Measurements from ENCODE around the gene OTULIN. TPM values are rescaled to one million over a fixed set of nuclear protein-coding genes. Genes with fewer than 3 reads are reported as not detected.

OTULIN gene
- total and polyA plus RNA-seq, 2 donors (not counting 1 experiment from before 2014, with no cell fraction given) = 9.8 to 17.8 TPM

DNA sequence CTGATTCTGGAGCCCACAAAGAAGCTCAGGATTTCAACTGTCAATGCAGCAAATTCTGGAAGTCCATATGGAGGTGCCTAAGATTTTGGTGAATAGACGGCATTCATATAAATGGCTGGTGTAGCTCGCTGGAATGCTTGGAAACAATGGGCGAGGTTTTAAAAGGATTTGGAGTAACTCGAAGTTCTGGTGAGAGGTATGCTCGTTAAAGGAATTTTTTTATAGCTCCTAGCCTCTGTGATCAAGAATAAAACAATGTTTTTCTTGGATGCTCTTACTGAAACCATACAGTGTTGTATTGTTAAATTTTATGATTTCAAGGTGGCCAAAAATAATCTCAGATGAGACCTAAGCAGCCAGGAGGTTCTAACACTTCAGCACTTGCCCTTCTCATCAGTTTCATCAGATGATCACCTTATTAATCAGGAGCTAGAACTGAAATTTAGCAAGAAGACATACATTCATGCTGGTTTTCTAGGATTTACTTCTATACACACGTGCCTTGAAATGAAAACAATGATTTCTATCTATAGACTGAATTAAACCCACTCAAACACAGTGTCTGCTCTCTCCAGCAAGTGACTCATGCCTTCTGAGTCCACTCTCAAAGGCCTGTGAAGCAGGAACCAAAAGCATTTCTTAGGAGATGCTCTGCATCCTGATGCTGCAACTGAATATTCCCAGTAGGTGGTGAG is 79.2 kb downstream of the OTULIN start:
- Histone ChIP-seq H3K9me3 (ENCODE audit: control insufficient read depth, insufficient read depth, low read depth, low read length) (no peaks in the 10 kb centered on the region), H3K9ac (ENCODE audit: insufficient read depth, low read length) (no peak overlapping the region), H3K79me2 (ENCODE audit: control insufficient read depth, insufficient read depth, low read length) (no peaks in the 10 kb centered on the region), H3K36me3 (ENCODE audit: control insufficient read depth, insufficient read depth, low read length) (no peaks in the 10 kb centered on the region), H2AFZ (ENCODE audit: low read length) (no peak overlapping the region), H3K4me1 (ENCODE audit: control insufficient read depth, extremely low read depth, insufficient read depth, low read length) (no peaks in the 10 kb centered on the region), H3K4me3 (replicated peaks in 1 of 4; ENCODE audit: control extremely low read depth in 1 of 4, insufficient read depth in 1 of 4, low read depth in 3 of 4, low read length in 4 of 4) (no peak overlapping the region), H3K27ac (ENCODE audit: insufficient read depth, low read length) (no peak overlapping the region), H4K20me1 (ENCODE audit: control insufficient read depth, extremely low read depth, insufficient read depth, low read length) (no peaks in the 10 kb centered on the region), H3K27me3 (ENCODE audit: control insufficient read depth, insufficient read depth, low read length) (no peaks in the 10 kb centered on the region), H3K4me2 (ENCODE audit: extremely low read depth, insufficient read depth, low read length) (no peak overlapping the region)
- peak; percentile 27 to 75 for DNase-seq (ENCODE audit: low read depth in 2 of 2)
- TF ChIP-seq, protein P1, sequence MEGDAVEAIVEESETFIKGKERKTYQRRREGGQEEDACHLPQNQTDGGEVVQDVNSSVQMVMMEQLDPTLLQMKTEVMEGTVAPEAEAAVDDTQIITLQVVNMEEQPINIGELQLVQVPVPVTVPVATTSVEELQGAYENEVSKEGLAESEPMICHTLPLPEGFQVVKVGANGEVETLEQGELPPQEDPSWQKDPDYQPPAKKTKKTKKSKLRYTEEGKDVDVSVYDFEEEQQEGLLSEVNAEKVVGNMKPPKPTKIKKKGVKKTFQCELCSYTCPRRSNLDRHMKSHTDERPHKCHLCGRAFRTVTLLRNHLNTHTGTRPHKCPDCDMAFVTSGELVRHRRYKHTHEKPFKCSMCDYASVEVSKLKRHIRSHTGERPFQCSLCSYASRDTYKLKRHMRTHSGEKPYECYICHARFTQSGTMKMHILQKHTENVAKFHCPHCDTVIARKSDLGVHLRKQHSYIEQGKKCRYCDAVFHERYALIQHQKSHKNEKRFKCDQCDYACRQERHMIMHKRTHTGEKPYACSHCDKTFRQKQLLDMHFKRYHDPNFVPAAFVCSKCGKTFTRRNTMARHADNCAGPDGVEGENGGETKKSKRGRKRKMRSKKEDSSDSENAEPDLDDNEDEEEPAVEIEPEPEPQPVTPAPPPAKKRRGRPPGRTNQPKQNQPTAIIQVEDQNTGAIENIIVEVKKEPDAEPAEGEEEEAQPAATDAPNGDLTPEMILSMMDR (conservative IDR thresholded peaks at IDR 0.05 in 1 of 2, IDR thresholded peaks at IDR 0.05 in 1 of 2; ENCODE audit: low read depth in 1 of 2, low read length in 2 of 2) = no peak
- no peak for TF ChIP-seq EZH2 (IDR thresholded peaks at IDR 0.05; ENCODE audit: low read length, missing control alignments)

DNA sequence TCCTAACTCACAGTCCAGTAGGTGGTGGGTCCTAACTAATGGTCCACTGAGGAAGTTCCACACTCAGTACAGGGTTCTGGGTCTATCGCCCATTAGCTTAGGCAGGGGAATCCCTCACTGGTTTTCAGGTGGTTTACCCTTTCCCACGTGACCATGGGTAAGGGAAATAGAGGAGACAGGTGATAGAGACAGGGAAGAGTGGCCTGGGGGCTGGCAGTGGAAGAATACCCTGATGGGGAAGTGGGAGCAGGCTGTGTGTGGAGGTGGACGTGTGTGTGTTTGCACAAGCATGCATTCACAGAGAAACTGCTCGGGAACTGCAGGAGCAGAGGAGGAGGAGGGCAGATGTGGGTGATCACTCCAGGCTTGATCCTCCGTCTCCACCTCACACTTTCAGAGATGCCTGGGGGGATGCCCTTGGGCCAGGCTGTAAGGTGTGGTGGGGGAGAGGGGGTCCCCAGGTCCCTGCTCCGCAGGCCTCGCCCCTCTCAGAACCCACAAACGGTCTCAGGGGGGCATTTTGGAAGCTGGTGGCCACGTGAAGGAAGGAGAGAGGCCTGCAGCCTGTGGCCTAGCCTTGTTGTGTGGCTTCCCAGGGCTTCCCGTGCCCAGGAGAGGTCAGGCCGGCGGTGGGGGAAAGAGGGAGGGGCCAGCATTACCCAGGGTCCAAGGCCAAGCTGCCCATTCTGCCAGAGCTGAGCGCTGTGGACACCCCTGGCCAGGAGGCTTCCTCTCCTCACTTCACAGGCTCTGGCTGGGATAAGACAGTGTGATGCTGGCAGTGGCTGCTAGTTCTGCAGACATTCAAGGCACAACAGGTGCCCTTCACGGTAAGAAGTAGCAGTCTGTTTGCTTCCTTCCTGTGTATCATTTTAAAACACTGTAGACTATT is 80.0 kb downstream of the OTULIN start:
- DNase-seq (ENCODE audit: low read depth in 2 of 2) = no peak

DNA sequence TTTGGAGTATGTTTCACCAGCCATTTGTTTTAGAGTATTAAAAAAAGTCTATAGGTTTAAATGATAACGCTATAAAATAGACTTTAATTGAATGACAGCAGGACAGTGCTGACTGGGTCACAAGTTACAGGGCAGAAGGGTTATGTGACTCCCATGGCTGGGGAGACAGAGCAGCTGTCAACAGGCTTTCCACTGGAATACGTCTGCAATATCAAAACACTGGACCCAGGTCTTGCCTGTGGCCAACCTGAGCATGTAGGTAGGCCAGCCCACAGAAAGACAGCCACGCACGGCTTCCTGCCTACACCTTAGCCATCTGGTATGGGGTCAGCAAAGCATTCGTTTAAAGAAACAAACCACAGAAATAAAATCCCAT is 80.7 kb downstream of the OTULIN start:
- Histone ChIP-seq H3K9me3 (ENCODE audit: control insufficient read depth, insufficient read depth, low read depth, low read length) (no peaks in the 10 kb centered on the region), H2AFZ (ENCODE audit: low read length) (no peak overlapping the region), H3K9ac (ENCODE audit: insufficient read depth, low read length) (no peak overlapping the region), H3K36me3 (ENCODE audit: control insufficient read depth, insufficient read depth, low read length) (no peaks in the 10 kb centered on the region), H3K27me3 (ENCODE audit: control insufficient read depth, insufficient read depth, low read length) (no peaks in the 10 kb centered on the region), H4K20me1 (ENCODE audit: control insufficient read depth, extremely low read depth, insufficient read depth, low read length) (no peaks in the 10 kb centered on the region), H3K27ac (ENCODE audit: insufficient read depth, low read length) (no peak overlapping the region), H3K4me3 (replicated peaks in 1 of 4; ENCODE audit: control extremely low read depth in 1 of 4, insufficient read depth in 1 of 4, low read depth in 3 of 4, low read length in 4 of 4) (no peak overlapping the region), H3K4me2 (ENCODE audit: extremely low read depth, insufficient read depth, low read length) (no peak overlapping the region), H3K4me1 (ENCODE audit: control insufficient read depth, extremely low read depth, insufficient read depth, low read length) (no peaks in the 10 kb centered on the region), H3K79me2 (ENCODE audit: control insufficient read depth, insufficient read depth, low read length) (no peaks in the 10 kb centered on the region)
- TF ChIP-seq, protein P1 (conservative IDR thresholded peaks at IDR 0.05 in 1 of 2, IDR thresholded peaks at IDR 0.05 in 1 of 2; ENCODE audit: low read depth in 1 of 2, low read length in 2 of 2) = no peak
- no peak for TF ChIP-seq EZH2 (IDR thresholded peaks at IDR 0.05; ENCODE audit: low read length, missing control alignments)
- no peak for DNase-seq (ENCODE audit: low read depth in 2 of 2)

More for the DNA sequence above, 80.0 kb downstream of the OTULIN start:
- Histone ChIP-seq H3K79me2 (ENCODE audit: control insufficient read depth, insufficient read depth, low read length) (no peaks in the 10 kb centered on the region), H3K4me1 (ENCODE audit: control insufficient read depth, extremely low read depth, insufficient read depth, low read length) (no peaks in the 10 kb centered on the region), H4K20me1 (ENCODE audit: control insufficient read depth, extremely low read depth, insufficient read depth, low read length) (no peaks in the 10 kb centered on the region), H3K4me3 (replicated peaks in 1 of 4; ENCODE audit: control extremely low read depth in 1 of 4, insufficient read depth in 1 of 4, low read depth in 3 of 4, low read length in 4 of 4) (no peak overlapping the region), H3K9ac (ENCODE audit: insufficient read depth, low read length) (no peak overlapping the region), H2AFZ (ENCODE audit: low read length) (no peak overlapping the region), H3K36me3 (ENCODE audit: control insufficient read depth, insufficient read depth, low read length) (no peaks in the 10 kb centered on the region), H3K9me3 (ENCODE audit: control insufficient read depth, insufficient read depth, low read depth, low read length) (no peaks in the 10 kb centered on the region), H3K27me3 (ENCODE audit: control insufficient read depth, insufficient read depth, low read length) (no peaks in the 10 kb centered on the region), H3K4me2 (ENCODE audit: extremely low read depth, insufficient read depth, low read length) (no peak overlapping the region), H3K27ac (ENCODE audit: insufficient read depth, low read length) (no peak overlapping the region)
- TF ChIP-seq, protein P1 (conservative IDR thresholded peaks at IDR 0.05 in 1 of 2, IDR thresholded peaks at IDR 0.05 in 1 of 2; ENCODE audit: low read depth in 1 of 2, low read length in 2 of 2) = no peak
- TF ChIP-seq EZH2 (IDR thresholded peaks at IDR 0.05; ENCODE audit: low read length, missing control alignments) = no peak

All from fibroblast of lung (primary cell).